Ishikawa (cell line): ENCODE data around the gene CCDC174.

Experiments used
- CEBPB ChIP-seq: IDR thresholded peaks from 2 replicates; pipeline ENCODE4 v1.6.1; 2012
- CREB1 ChIP-seq: IDR thresholded peaks from 2 replicates; pipeline ENCODE4 v1.6.1; 2012; ENCODE audit warnings: low read depth
- EGR1 ChIP-seq: IDR thresholded peaks from 2 replicates; pipeline ENCODE4 v1.6.1; 2012
- EP300 ChIP-seq: IDR thresholded peaks from 2 replicates; pipeline ENCODE4 v1.6.1; 2012; ENCODE audit warnings: borderline replicate concordance
- FOXM1 ChIP-seq: IDR thresholded peaks from 2 replicates; pipeline ENCODE4 v1.6.1; 2012; ENCODE audit warnings: low read depth, borderline replicate concordance
- MAX ChIP-seq: IDR thresholded peaks from 2 replicates; pipeline ENCODE4 v1.6.1; 2012
- NFIC ChIP-seq: IDR thresholded peaks from 2 replicates; pipeline ENCODE4 v1.6.1; 2012
- RAD21 ChIP-seq: IDR thresholded peaks from 2 replicates; pipeline ENCODE4 v1.6.1; 2012; ENCODE audit warnings: low read depth
- REST ChIP-seq: IDR thresholded peaks from 2 replicates; pipeline ENCODE4 v1.6.1; 2012; ENCODE audit warnings: low read depth, mild to moderate bottlenecking
- TAF1 ChIP-seq: IDR thresholded peaks from 2 replicates; pipeline ENCODE4 v1.6.1; 2012; ENCODE audit warnings: low read depth, mild to moderate bottlenecking
- TCF12 ChIP-seq: IDR thresholded peaks from 2 replicates; pipeline ENCODE4 v1.6.1; 2012; ENCODE audit warnings: low read depth
- TEAD4 ChIP-seq: IDR thresholded peaks from 2 replicates; pipeline ENCODE4 v1.6.1; 2012
- USF1 ChIP-seq: IDR thresholded peaks from 2 replicates; pipeline ENCODE4 v1.6.1; 2012
- YY1 ChIP-seq: IDR thresholded peaks from 2 replicates; pipeline ENCODE4 v1.6.1; 2012; ENCODE audit warnings: low read depth
- ZBTB7A ChIP-seq: IDR thresholded peaks from 2 replicates; pipeline ENCODE4 v1.6.1; 2012; ENCODE audit warnings: low read depth

The CCDC174 gene

GRCh38 chr3:14636496-14637087, 15.0 kb upstream of the CCDC174 start:
- TF ChIP-seq CREB1 = no peak
- TF ChIP-seq YY1 = no peak
- TF ChIP-seq REST = no peak

- TF ChIP-seq TAF1 (no peak), MAX (no peak; the same call in 1 of the 2 replicates)
Observed at GRCh38 chr3:14640157-14640562, 11.4 kb upstream of the CCDC174 start.

GRCh38 chr3:14640734-14641133, 10.8 kb upstream of the CCDC174 start:
- TF ChIP-seq CREB1 (no peak), EP300 (no peak), CEBPB (no peak), TCF12 (no peak), TAF1 (no peak), RAD21 (no peak), NFIC (no peak), REST (no peak), MAX (no peak), TEAD4 (no peak), ZBTB7A (no peak), FOXM1 (no peak), USF1 (no peak), YY1 (no peak), EGR1 (no peak)

- TF ChIP-seq NFIC (no peak), EGR1 (no peak)
Observed at GRCh38 chr3:14641346-14641745, 10.2 kb upstream of the CCDC174 start.

GRCh38 chr3:14645453-14645852, 6.1 kb upstream of the CCDC174 start:
- TF ChIP-seq USF1 = no peak
- no peak for TF ChIP-seq RAD21
- no peak for TF ChIP-seq ZBTB7A
- no peak for TF ChIP-seq TCF12
- no peak for TF ChIP-seq YY1
- no peak for TF ChIP-seq CREB1
- no peak for TF ChIP-seq FOXM1
- no peak for TF ChIP-seq EGR1
- no peak for TF ChIP-seq MAX
- TF ChIP-seq NFIC = no peak
- no peak for TF ChIP-seq REST
- TF ChIP-seq TEAD4 = no peak
- TF ChIP-seq EP300 = no peak
- no peak for TF ChIP-seq TAF1
- no peak for TF ChIP-seq CEBPB
